GM12878 (cell line): ENCODE measurements around the gene RPL37A. TPM values are rescaled to one million over a fixed set of nuclear protein-coding genes. Genes with fewer than 3 reads are reported as not detected.

Experiments used
- BCLAF1 ChIP-seq: fragments of 450-650 bp; IDR thresholded peaks from 2 replicates; pipeline ENCODE4 v1.6.1; 2017; ENCODE audit warnings: antibody characterized with exemption, mild to moderate bottlenecking, moderate library complexity
- CUX1 ChIP-seq: IDR thresholded peaks from 2 replicates; pipeline ENCODE4 v1.6.1; 2012; ENCODE audit warnings: improper control_type of control experiment, low read depth, low read length; ENCODE audit not compliant: insufficient replicate concordance
- HCFC1 ChIP-seq: fragments of 150-350 bp; IDR thresholded peaks from 2 replicates; pipeline ENCODE4 v1.6.1; 2014; ENCODE audit warnings: low read length
- JUND ChIP-seq: IDR thresholded peaks from 2 replicates; pipeline ENCODE4 v1.6.1; 2012; ENCODE audit warnings: low read depth, mild to moderate bottlenecking, low read length, improper control_type of control experiment, moderate library complexity
- PAX5 ChIP-seq: IDR thresholded peaks from 2 replicates; pipeline ENCODE4 v1.6.1; 2011; ENCODE audit warnings: low read depth, low read length, borderline replicate concordance
- SUPT20H ChIP-seq: IDR thresholded peaks from 2 replicates; pipeline ENCODE4 v1.6.1; 2011; ENCODE audit warnings: low read depth, mild to moderate bottlenecking, low read length, moderate library complexity, borderline replicate concordance; ENCODE audit not compliant: control insufficient read depth
- polyA plus RNA-seq, 11 experiments: library from polyadenylated mRNA; depleted of rRNA in 4 of 11; unstranded in 6 of 11; stranded (reverse) in 5 of 11; fragments of >200 nt; fragmentation: Nextera tagmentation in 4 of 11; fragmentation: Illumina TruSeq in 1 of 11; extraction: Ambion mirVana in 4 of 11; extraction: Trizol in 1 of 11; gene quantifications; 1 replicate in 1 of 11; 2 replicates in 10 of 11; pipeline versions ENCODE4 v1.2.1 to v1.2.3, GENCODE V29; 2011 to 2016; ENCODE audit warnings: inconsistent platforms in 2 of 11, missing spikeins in 2 of 11, low read depth in 1 of 11
- total RNA-seq, 4 experiments: library from RNA; depleted of rRNA in 3 of 4; stranded (reverse); fragments of >200 nt in 3 of 4; fragmentation: Illumina TruSeq in 1 of 4; extraction: Trizol in 1 of 4; gene quantifications; 2 replicates each; pipeline versions ENCODE4 v1.2.1 to v1.2.3, GENCODE V29; 2013 to 2021

Gene RPL37A
- total and polyA plus RNA-seq, 10 of the 15 experiments (the other 5 are each of a cell fraction or from before 2014, with no cell fraction given): 2,847 to 6,854 (median 5,110) TPM

- TF ChIP-seq SUPT20H (no peak), CUX1 (no peak), PAX5 (no peak), HCFC1 (no peak), JUND (no peak), BCLAF1 (no peak)
These were observed 40.5 kb downstream of the RPL37A start (continued) for GRCh38 chr2:216539120-216539519.
